ENCODE data around the gene ZBTB40.

ZBTB40 gene

DNA sequence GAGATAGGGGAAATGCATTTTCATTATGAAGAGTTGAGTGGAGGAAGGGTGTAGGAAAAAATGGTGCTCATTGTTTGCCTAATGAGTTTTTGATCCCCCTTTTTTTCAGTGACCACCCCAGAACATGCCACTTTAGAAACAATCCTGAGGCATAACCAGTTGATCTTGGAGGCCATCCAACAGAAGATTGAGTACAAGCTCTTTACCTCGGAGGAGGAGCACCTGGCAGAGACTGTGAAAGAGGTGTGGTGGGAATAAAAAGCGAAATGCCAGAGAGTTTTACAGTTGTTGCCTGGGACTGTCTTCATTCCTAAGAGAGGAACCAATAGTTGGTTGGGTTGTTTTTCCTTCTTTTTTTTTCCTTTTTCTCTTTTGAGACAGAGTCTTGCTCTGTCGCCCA lies 57.3 kb downstream of the ZBTB40 start:
- no peak for DNase-seq

DNA sequence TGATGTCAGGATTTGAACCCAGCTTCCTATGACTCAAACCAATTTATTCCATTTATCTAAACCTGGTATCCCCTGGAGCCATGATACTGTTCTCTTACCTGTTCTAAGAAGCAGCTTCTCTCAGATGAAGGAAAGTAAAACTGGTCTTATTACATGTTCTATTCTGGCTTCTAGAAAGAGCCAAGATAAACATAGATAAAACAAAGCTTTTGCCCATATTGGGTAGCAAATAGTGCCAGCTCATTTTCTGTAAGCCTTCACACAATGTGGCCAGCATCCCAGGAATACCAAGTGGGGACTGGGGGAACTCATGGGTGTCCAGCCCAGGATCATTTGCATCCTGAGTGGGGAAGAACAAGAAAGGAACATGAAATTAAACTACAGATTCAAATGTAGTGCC lies 58.2 kb downstream of the ZBTB40 start:
- no peak for DNase-seq

GRCh38 chr1:22512873-22513272 lies 61.2 kb downstream of the ZBTB40 start:
- DNase-seq, result no peak

- DNase-seq, result no peak
These were observed 65.4 kb downstream of the ZBTB40 start for GRCh38 chr1:22516906-22517571.

GRCh38 chr1:22517956-22518355 lies 66.3 kb downstream of the ZBTB40 start:
- DNase-seq, result no peak

- DNase-seq, result no peak
These were observed 66.7 kb downstream of the ZBTB40 start for GRCh38 chr1:22518379-22518778.

DNA sequence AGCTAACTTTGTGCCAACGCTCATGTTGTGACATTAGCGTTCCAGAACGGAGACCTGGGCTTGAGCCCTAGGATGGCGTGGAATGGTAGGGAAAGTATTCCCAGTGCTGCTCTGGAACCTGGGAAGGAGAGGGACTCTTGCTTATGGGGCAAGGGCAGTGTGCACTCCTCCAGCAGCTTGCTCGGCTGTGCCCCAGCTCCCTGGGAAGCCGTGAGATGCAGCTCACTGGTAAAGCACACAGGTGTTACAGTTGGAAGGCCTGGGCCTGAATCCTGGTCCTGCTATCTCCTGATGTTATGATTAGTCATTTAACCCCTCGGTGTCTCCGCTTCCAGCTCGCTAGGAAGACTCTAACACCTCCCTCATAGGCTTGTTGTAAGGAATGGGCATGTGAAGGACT lies 69.2 kb downstream of the ZBTB40 start:
- no peak for DNase-seq

DNA sequence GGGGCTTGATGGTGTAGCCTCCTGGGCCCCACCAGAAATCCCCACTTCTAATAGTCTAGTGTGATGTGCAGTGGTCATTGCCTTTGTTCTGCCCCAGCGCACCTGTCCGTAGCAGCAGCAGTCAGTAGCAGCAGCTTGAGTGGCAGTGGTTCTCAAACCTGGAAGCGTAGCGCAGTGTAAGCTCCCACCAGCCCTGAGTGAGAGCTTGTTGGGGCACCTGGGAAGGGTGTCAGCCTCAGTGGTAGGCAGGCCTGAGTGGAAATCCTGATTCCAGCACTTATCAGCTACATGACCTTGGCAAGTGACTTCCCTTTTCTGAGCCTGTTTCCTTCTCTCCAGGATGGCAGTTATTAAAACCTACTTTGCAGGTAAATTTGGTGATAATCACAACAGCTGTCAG lies 70.0 kb downstream of the ZBTB40 start:
- no peak for DNase-seq

- no peak for DNase-seq
These were observed 70.6 kb downstream of the ZBTB40 start for GRCh38 chr1:22522221-22522743.

DNA sequence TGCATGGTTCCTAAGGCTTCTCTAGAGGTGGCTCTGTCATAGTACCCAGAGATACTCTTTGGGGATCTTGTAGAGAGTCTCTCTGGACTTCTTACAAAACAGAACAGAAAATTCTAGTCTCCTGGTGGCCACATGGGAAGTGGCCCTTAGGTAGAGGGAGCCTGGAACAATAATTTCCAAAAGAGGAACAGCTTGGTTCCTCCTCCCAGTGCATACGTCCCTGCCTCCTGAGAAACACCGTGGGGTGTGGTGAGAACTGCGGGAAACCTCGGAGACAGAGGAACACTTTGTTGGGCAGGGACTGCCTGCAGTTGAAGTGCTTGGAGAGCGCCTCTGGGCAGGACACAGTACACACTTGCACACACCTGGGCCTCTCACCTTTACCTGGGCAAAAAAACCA lies 72.8 kb downstream of the ZBTB40 start:
- no peak for DNase-seq

- DNase-seq, result no peak
These were observed 73.6 kb downstream of the ZBTB40 start for GRCh38 chr1:22525211-22525610.

GRCh38 chr1:22525646-22526045 lies 74.0 kb downstream of the ZBTB40 start:
- no peak for DNase-seq

DNA sequence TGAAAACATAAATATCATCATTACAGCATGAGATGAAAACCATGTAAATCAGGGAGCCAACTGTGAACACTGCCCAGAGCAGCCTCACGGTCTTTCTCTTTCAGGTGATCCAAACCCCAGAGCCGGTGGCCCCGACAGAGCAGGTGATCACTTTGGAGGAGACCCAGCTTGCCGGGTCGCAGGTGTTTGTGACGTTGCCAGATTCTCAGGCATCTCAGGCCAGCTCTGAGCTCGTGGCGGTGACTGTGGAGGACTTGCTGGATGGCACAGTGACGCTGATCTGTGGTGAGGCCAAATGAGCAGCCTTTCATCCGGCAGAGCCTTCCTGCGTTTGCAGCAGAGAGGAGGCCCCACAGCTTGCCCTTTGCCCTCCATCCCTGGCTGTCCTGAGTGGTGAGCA lies 74.4 kb downstream of the ZBTB40 start:
- DNase-seq, result no peak

DNA sequence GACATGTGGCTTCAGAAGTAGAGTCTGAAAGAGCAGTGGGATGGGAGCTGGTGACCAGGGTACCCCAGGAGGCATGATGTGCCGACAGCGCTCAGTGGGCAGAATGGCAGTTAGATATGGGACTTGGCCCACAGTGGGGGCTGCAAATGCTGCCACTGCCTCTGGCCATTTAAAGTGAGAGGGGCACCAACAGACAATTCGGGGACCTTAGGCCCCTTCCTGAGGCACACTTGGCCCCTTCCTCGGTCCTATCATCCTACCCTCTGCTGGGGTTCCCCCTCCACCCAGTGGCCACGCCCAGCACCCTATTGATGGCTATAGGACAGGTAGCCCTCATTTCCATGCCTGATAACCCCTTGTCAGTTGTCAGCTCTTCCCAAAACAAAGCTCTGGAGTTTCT lies 75.0 kb downstream of the ZBTB40 start:
- DNase-seq, result no peak

DNA sequence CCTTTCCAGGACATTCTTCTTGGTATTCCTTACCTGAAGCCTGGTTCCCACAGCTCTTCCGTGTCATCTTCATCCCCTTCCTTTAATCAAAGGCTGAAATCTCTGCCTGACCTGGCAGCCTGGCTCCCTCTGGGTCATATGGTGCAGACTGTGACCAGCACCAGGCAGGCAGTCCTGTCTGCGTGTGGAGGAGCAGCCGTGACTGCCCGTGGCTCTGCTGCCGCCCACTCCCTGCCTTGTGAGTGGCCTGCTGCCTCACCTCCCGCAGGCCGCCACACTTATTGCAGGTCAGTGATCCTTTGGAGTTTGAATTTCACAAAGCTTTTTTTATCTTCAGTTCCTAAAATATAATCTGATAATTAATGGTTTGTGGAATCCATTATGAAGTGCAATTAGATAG lies 75.5 kb downstream of the ZBTB40 start:
- DNase-seq, result no peak

- no peak for DNase-seq
These were observed 76.1 kb downstream of the ZBTB40 start for GRCh38 chr1:22527555-22528296.

DNA sequence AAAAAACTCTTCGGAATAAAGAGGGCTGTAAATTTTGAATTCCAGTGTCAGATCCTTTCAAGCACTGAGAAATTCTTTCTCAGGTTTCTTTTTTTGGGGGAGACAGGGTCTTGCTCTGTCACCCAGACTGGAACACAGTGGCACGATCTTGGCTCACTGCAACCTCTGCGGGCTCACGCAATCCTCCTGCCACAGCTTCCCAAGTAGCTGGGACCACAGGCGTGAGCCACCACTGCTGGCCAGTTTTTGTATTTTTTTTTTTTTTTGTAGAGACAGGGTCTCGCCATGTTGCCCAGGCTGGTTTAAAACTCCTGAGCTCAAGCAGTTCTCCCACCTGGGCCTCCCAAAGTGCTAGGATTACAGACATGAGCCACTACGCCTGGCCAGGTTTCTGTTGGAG lies 76.8 kb downstream of the ZBTB40 start:
- no peak for DNase-seq

GRCh38 chr1:22529901-22530621 lies 78.4 kb downstream of the ZBTB40 start:
- no peak for DNase-seq

DNA sequence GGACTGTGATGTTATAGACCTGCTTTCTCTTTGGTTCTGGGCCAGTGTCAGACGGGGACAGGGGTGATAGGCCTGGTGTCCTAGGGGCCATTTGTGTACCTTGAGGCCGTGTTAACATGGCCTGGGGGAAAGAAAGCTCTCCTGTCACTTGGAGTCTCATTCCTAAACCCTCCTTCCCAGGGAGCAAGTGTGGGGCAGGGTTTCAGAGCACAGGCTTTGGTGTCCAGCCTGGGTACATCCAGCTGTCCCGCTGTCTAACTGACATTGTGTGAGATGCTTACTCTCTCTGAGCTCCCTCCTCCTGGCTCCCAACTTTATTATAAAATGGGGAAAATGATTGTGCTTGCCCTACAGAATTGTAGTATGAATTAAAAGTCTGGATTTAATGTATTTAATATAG lies 79.1 kb downstream of the ZBTB40 start:
- DNase-seq, result no peak

DNA sequence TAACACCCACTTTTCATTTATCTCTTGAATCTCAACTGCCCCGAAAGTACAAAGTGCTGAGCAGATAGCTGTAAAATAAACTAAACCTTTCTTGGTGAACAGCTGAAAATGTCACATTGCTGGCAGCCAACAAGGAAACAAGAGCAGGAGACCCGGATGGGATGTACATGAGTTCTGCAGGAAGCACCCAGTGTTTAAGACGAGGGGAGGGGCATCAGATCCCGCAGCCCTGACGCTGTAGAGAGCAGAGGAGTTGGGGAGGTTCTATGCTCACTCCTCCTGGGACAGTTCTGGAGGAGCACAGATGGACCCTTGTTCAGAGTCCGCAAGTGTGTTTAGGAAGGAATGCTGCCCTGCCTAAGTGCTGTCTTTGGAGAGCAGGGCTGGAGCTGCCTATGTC lies 79.6 kb downstream of the ZBTB40 start:
- DNase-seq, result no peak

GRCh38 chr1:22533244-22533895 lies 81.7 kb downstream of the ZBTB40 start:
- DNase-seq, result no peak

DNA sequence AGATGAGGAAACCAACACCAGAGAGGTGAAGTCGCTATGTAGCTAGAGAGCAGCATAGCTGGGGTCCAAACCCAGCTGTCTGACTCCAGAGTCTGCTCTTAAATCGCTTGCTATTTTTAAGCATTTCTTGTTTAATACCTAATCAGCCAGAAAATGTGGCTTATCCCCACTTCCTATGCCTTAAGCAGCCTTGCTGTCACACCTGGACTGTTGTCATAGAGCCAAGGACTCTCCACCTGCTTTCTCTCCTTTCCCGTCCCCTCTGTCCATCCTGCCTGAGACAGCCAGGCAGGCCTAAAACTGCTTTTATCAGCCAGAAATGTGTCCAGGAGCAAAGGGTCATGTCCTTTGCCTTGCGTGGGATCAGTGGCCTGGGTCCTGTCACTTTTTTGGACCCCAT lies 83.3 kb downstream of the ZBTB40 start:
- DNase-seq, result no peak

- no peak for DNase-seq
These were observed 83.7 kb downstream of the ZBTB40 start for GRCh38 chr1:22535399-22535798.
